ENCODE results near the gene HELT. TPM values are rescaled to one million over a fixed set of nuclear protein-coding genes. Genes with fewer than 3 reads are reported as not detected.

The HELT gene, protein sequence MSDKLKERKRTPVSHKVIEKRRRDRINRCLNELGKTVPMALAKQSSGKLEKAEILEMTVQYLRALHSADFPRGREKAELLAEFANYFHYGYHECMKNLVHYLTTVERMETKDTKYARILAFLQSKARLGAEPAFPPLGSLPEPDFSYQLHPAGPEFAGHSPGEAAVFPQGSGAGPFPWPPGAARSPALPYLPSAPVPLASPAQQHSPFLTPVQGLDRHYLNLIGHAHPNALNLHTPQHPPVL
- total RNA-seq = not detected in 2 replicates

DNA sequence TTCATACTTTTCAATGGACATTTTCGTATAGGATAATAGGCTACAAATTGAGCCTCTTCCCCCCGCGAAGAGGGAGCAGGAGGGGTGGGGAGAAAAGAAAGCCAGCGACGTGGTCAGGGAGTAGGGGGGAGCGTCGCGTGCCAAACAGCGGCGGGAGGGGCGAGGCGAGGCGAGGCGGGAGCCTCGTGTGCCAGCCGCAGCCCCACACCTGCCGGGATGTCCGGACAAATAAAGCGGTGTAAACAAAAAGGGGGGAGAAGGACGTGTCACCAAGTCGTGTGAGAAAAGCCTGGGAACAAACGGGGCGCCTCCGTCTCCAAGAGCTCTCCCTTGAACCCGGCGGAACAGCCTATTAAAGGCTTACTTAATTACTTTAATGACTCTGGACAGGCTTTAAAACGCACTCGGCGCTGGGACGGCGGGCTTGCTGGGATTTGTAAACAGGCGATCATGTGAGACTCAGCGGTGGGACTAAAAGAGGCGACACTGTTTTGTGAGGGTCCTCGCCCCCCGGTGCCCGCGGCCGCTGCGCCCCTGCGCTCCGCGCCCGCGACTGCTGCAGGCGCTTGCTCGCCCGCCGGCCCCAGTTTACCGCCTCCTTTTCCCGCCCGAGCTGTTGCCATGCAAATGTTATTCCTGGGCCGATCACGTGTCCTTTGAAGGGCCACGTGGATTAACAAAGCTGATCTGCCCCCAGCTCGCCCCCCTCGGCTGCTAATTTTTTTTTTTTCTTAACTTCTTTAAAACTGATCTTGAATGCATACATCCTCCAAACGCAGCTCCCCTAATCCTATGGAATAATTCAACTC, at the start of gene HELT:
HELT (plus strand) TSS at position 527 of the 809 bp plus-strand sequence. CDS start 439 bp downstream, outside the sequence.

Other genes with a start within 250 kb of the HELT start
- gene ACSL1, start 192.5 kb upstream of the HELT start, total RNA-seq = 38.5 and 39.2 TPM in 2 replicates
- 7.8 and 10.8 TPM in 2 replicates for gene SLC25A4, start 124.8 kb downstream of the HELT start, total RNA-seq
- gene CFAP97, start 185.5 kb downstream of the HELT start, total RNA-seq = 22.8 and 30.1 TPM in 2 replicates
- 14.4 and 14.7 TPM in 2 replicates for gene SNX25, start 191.1 kb downstream of the HELT start, total RNA-seq